Ovary (tissue), 3 donors: Measurements from ENCODE around the gene CTIF.

ENCODE experiments used
- EP300 ChIP-seq: sonication (generic); formaldehyde crosslinking; IDR thresholded peaks from one replicate; pipeline ENCODE4 v1.6.1; 2017; ENCODE audit warnings: antibody characterized with exemption
- POLR2A ChIP-seq: fragments of 450-650 bp; IDR thresholded peaks from one replicate; pipeline ENCODE4 v1.6.1; 2017; ENCODE audit warnings: antibody characterized with exemption, mild to moderate bottlenecking, moderate library complexity
- TF ChIP-seq, protein P1 (sequence below), 3 donors: fragments of 450-650 bp in 2 of 3; fragments of 200-600 bp in 1 of 3; IDR thresholded peaks; one replicate each; pipeline versions ENCODE4 v1.5.1 to v1.8.0; 2016 to 2022; ENCODE audit warnings: antibody characterized with exemption in 3 of 3, mild to moderate bottlenecking in 1 of 3
- donor health status: DM: no; HTN: no; CAD: no.

DNA sequence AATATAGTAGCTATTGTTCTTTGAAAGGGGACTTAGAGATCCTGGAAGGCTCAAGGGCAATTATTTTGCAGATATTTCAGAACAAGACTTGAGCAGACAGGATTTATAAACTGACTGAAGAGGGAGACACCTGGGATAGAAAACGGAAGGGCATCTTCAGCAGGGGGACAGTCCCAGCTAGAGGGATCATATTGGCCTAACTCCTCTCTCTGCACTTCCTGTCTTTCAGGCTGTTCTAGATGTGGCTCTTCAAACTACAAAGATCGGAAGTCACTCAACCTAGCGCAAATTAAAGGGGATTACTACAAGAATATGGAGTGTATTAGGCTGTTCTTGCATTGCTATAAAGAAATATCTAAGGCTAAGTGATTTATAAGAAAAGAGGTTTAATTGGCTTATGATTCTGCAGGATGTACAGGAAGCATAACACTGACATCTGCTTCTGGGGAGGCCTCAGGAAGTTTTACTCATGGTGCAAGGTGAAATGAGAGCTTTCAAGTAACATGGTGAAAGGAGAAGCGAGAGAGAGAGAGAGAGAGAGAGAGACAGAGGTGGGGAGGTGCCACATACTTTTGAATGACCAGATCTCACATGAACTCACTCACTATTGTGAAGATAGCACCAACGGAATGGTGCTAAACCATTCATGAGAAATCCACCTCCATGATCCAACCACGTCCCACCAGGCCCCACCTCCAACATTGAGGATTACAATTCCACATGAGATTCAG, 5.3 kb upstream of the CTIF start:
- TF ChIP-seq, protein P1, sequence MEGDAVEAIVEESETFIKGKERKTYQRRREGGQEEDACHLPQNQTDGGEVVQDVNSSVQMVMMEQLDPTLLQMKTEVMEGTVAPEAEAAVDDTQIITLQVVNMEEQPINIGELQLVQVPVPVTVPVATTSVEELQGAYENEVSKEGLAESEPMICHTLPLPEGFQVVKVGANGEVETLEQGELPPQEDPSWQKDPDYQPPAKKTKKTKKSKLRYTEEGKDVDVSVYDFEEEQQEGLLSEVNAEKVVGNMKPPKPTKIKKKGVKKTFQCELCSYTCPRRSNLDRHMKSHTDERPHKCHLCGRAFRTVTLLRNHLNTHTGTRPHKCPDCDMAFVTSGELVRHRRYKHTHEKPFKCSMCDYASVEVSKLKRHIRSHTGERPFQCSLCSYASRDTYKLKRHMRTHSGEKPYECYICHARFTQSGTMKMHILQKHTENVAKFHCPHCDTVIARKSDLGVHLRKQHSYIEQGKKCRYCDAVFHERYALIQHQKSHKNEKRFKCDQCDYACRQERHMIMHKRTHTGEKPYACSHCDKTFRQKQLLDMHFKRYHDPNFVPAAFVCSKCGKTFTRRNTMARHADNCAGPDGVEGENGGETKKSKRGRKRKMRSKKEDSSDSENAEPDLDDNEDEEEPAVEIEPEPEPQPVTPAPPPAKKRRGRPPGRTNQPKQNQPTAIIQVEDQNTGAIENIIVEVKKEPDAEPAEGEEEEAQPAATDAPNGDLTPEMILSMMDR (IDR thresholded peaks at IDR 0.05) = no peak
- TF ChIP-seq POLR2A (no peak), EP300 (no peak)
